Keratinocyte (primary cell): ENCODE measurements around the gene GLYATL1.

Experiments used
- EZH2 ChIP-seq: IDR thresholded peaks from one replicate; pipeline ENCODE4 v1.6.1; 2012; ENCODE audit warnings: inconsistent platforms, mild to moderate bottlenecking, low read length, moderate library complexity
- TF ChIP-seq, protein P1 (sequence below), 3 experiments: IDR thresholded peaks in 1 of 3; conservative IDR thresholded peaks in 1 of 3; optimal IDR thresholded peaks in 1 of 3; 2 replicates in 2 of 3; 3 replicates in 1 of 3; pipeline versions ENCODE3 to v1.5.1; 2011; ENCODE audit warnings: low read length in 3 of 3, mild to moderate bottlenecking in 3 of 3, moderate library complexity in 2 of 3, control low read depth in 1 of 3, inconsistent platforms in 1 of 3; ENCODE audit not compliant: insufficient read depth in 2 of 3; ENCODE audit errors: extremely low read depth in 1 of 3

DNA sequence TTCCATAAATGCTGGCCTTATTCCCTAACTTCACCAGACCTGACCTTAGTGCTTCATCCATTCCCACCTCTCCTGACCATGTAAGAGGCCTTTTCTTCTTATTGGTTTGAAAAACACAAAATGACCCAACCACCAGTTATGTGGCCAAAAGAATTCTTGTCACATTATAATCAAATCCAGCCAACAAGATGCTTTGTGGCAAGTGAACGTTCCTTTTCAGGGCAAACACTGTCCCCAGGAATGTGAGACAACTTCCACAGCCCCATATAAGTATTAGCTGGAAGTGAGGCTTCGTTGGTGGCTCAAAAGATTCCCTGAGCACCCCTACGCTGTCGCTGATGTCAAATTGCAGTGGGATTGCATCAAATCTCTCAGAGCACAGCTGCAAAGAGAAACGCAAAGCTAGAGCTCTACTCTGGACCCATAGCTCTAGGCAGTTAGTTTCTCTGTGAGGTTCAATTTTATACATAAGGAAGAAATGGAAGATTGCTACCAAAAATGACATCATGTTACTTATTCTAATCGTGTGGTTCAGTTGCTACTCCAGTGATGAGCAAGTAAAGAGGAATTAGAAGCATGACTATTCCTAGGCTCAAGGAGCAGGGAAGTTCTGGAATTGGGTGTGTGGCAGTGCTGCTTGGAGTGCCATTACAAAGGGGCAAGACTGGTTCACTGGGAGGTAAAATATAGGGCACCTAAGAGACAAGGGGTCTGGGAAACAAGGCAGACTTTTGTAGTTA, 26.1 kb downstream of the GLYATL1 start:
- TF ChIP-seq EZH2 = no peak
- TF ChIP-seq, protein P1, sequence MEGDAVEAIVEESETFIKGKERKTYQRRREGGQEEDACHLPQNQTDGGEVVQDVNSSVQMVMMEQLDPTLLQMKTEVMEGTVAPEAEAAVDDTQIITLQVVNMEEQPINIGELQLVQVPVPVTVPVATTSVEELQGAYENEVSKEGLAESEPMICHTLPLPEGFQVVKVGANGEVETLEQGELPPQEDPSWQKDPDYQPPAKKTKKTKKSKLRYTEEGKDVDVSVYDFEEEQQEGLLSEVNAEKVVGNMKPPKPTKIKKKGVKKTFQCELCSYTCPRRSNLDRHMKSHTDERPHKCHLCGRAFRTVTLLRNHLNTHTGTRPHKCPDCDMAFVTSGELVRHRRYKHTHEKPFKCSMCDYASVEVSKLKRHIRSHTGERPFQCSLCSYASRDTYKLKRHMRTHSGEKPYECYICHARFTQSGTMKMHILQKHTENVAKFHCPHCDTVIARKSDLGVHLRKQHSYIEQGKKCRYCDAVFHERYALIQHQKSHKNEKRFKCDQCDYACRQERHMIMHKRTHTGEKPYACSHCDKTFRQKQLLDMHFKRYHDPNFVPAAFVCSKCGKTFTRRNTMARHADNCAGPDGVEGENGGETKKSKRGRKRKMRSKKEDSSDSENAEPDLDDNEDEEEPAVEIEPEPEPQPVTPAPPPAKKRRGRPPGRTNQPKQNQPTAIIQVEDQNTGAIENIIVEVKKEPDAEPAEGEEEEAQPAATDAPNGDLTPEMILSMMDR (optimal IDR thresholded peaks at IDR 0.05 in 1 of 3, IDR thresholded peaks at IDR 0.05 in 1 of 3, conservative IDR thresholded peaks at IDR 0.05 in 1 of 3; ENCODE audit: extremely low read depth in 1 of 3, insufficient read depth in 2 of 3, low read length in 3 of 3) = no peak
